GM19328 (cell line): ENCODE data around the gene KIF26B.

Experiments
- ATAC-seq: cut with Tn5 transposase; IDR thresholded peaks from one replicate; pipeline ENCODE4 v1.9.1; 2021; ENCODE audit warnings: mild to moderate bottlenecking, moderate library complexity; ENCODE audit not compliant: unreplicated experiment

KIF26B gene

DNA sequence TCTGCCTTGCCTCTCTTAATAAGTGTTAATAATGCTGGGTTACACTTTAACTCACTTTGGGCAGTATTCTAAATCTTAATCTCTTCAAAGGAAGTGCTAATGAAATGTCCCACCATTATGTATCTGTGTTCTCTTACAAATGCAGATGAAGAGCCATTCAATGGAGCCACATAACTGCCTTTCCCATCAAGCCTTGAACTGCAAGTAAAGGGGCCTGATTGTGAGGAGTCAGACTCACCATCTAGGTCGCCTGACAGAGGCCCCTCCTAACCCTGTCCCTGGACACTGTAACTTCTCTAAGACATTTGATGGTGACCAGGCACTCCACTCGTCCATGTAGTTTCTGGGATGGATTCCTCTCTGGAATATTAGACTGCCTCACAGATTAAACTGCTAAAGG, 329.4 kb downstream of the KIF26B start:
- no peak for ATAC-seq

DNA sequence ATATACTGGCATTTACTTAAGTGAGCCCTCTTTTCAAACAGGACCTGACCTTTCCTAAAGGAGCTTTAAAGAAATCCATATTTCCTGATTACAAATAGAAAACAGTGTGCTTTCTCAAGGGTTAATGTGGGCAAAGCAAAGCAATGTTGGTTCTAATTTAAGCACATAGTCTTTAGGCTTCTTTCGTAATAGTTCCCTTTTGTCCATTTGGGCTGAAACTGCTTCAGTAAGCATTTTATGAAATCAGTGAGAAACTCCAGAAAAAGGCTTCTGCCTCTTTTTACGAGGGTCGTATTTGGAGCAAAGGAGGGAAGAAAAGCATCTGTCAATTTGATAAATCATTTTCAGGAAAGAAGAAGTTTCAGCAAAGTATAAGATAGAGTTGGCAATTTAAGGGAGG, 331.2 kb downstream of the KIF26B start:
- ATAC-seq, result no peak

GRCh38 chr1:245486775-245487470, 332.1 kb downstream of the KIF26B start:
- ATAC-seq, result no peak

GRCh38 chr1:245488346-245489129, 333.8 kb downstream of the KIF26B start:
- ATAC-seq, result no peak

DNA sequence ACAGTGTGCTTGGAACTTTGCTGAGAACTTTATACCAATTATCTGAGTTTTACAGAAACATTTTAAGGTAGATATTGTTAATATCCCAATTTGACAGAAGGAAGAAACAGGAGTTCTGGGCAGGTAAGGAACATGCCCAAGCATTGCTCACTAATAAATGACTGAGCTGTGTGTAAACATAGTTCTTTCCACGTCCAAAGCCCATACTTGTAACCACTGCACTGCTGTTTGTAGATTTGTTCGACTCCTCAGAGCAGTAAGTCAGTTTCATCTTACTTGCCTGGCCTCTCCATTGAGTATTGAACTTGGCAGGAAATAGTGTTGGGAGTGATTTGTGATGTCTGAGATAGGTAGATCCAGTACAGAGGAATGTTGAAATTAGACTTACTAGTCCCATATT, 335.1 kb downstream of the KIF26B start:
- no peak for ATAC-seq

DNA sequence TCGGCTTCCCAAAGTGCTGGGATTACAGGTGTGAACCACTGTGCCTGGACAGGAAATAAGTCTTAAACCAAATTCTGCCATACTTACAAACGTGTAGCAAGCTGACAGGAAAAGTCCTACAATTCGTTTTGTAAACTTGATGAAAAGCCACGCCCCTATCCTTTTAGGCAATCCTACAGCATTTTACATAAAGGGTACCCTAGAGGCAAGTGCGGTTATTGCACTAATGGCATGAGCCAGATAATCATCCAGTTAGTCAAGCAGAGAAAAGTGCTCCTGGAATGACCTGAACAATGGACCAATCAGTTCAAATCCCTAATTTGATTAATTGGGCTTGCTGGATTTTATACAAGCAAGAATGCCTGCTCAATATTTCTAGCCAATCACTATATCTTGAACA, 338.2 kb downstream of the KIF26B start:
- ATAC-seq, result no peak

GRCh38 chr1:245495681-245496080, 340.9 kb downstream of the KIF26B start:
- ATAC-seq, result no peak

DNA sequence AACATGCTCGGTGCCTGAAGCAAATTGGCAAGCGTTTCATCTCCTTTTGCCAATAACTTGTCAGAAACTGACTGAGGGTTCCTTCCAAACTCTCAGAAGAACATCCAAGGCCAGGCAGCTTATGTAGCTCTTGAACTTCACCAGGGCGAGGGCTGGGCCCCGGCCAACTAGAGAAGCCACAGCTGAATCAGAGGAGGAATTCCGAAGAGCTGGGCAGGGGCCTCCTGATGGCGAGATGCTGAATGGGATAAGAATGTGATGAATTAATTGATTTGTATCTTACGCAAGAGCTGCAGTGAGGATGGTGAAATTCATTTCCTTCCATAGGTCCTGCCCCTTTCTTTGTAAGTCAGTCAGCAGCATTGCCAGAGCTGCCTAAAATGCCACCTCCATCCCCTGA, 345.8 kb downstream of the KIF26B start:
- ATAC-seq, result no peak

- no peak for ATAC-seq
Measured at GRCh38 chr1:245501633-245502032, 346.8 kb downstream of the KIF26B start.

GRCh38 chr1:245503548-245503947, 348.8 kb downstream of the KIF26B start:
- ATAC-seq, result no peak

DNA sequence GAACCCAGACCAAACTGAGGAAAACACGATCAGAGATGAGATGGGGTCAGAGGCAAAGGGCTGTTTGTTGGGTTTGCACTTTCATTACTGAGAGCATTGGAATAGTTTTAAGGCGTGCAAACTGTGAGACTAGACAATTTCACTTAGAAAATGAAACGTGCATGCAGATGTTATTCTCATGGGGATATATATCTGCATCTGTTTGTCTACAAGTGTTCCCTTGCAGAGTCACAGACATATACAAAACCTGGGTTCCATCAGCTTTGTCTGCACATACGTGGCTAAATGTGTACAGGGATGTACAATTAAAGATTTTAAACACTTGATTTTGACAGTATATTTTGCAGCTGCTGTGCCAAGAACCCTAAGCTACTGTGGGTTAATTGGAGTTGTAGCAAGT, 355.4 kb downstream of the KIF26B start:
- ATAC-seq, result no peak

DNA sequence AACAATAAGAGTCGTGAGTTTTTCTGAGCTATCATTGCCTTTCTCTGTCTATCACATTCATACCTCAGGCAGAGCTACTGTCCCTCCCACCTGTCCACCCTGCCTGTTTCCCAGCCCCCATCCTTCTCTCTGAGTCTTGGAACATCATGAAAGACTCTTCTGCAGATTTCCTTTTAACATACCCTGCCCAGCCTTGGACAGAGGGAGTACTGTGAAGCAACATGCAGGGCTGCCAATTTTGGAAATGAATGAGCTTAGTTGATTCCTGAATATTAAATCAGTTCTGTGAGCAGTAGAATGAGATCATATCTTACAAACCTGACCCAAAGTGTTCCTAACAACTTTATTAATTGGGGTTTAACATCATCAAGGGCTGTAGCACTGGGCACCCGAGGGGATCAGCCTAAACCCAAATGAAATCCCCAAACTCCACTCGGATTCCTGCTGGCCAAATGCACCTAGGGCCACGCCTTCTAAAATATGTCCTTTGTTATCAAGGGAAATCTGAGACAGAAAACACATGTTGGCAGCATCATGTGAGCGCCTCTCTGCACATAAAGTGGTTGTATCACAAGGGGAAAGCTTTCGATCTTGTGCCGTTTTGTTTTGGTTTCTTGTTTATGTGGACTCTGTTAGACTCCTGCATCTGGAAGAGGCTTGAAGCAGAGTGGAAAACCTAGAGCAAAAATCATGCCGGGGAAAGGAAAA, 357.6 kb downstream of the KIF26B start:
- no peak for ATAC-seq

- no peak for ATAC-seq
Measured at GRCh38 chr1:245512980-245513578, 358.3 kb downstream of the KIF26B start.

GRCh38 chr1:245516284-245516759, 361.5 kb downstream of the KIF26B start:
- no peak for ATAC-seq

DNA sequence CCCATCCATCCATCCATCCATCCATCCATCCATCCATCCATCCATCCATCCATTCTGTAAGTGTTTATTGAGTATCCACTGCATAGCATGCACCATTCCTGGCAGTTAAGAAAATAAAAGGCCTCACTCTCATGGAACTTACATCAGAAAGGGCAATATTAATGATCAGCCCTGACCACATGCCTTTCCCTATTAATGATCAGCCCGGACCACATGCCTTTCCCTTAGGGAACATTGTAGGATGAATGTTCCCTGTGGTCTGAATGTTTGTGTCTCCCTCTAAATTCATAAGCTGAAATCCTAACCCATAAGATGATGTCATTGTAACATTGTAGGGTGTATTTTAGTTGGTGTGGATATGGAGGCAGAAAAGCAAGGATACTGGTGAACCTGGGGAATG, 365.8 kb downstream of the KIF26B start:
- ATAC-seq, result no peak

DNA sequence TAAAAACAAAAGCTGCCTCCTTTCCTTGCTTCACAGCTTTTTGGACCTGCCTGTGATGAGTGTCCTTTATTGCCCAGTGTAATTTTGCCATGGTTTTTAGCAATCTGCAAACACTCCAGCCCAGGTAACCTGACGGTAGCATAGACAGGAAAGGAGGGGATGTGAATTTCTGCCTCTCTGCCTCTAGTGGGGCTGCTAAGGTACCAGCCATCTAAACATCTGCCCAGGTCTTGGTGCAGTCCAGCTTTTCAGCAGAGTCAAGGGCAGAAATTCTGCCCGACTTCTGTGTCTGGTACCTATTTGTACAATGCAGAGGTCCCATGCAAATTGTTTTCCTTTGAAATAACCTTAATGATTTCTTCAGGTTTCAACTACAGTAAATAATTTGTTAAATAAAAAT, 371.4 kb downstream of the KIF26B start:
- ATAC-seq, result no peak

GRCh38 chr1:245528258-245528635, 373.5 kb downstream of the KIF26B start:
- no peak for ATAC-seq

- no peak for ATAC-seq
Measured at GRCh38 chr1:245530937-245531336, 376.2 kb downstream of the KIF26B start.

DNA sequence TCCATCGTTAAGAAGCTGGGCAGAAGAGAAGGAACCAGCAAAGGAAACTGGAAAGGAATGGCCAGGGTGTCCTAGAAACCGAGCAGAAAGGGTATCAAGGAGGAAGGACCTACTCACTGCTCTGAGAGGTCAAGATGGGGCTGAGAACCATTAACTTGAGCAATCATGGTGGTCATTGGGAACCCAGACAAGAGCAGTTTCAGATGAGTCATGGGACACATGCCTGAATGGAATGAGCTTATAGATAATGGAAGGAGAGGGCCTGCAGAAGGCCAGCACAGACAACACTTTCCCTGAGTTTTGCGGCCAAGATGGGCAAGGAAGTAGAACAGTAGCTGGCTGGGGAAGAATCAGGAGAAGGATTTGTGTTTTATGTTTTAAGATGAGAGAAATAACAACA, 383.2 kb downstream of the KIF26B start:
- no peak for ATAC-seq

DNA sequence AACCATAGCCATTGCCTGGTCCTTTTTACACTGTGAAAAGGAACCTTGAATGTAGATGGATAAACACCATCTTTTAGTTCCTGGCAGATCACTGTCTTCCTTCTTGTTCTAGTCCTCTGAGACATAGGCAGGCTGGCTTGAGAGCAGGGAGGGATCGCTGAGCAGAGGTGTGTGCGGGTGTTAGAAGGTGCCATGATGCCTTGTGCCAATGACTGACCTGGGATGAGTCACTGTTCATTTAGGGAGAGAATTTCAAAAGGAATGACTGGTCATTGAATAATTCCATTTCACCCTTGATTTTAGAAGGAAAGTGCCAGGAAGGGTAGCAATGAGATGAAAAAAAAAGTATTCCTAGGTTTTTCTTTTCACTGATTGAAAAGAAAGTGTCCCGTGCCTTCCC, 383.9 kb downstream of the KIF26B start:
- ATAC-seq, result no peak

GRCh38 chr1:245541369-245541768, 386.6 kb downstream of the KIF26B start:
- no peak for ATAC-seq
